Suppressor macrophage treated with lipopolysaccharide for 4 hours (primary cell): Measurements from ENCODE around the gene TIA1.
"Not testable (repeated sequence)": the region's sequence is repeated elsewhere in the genome, so short reads cannot be mapped to it uniquely, and the experiment has no call there.

Experiments used
- DNase-seq: peaks from one replicate; pipeline ENCODE4 v3.0.0-alpha.2; 2020

TIA1 gene, protein sequence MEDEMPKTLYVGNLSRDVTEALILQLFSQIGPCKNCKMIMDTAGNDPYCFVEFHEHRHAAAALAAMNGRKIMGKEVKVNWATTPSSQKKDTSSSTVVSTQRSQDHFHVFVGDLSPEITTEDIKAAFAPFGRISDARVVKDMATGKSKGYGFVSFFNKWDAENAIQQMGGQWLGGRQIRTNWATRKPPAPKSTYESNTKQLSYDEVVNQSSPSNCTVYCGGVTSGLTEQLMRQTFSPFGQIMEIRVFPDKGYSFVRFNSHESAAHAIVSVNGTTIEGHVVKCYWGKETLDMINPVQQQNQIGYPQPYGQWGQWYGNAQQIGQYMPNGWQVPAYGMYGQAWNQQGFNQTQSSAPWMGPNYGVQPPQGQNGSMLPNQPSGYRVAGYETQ

DNA sequence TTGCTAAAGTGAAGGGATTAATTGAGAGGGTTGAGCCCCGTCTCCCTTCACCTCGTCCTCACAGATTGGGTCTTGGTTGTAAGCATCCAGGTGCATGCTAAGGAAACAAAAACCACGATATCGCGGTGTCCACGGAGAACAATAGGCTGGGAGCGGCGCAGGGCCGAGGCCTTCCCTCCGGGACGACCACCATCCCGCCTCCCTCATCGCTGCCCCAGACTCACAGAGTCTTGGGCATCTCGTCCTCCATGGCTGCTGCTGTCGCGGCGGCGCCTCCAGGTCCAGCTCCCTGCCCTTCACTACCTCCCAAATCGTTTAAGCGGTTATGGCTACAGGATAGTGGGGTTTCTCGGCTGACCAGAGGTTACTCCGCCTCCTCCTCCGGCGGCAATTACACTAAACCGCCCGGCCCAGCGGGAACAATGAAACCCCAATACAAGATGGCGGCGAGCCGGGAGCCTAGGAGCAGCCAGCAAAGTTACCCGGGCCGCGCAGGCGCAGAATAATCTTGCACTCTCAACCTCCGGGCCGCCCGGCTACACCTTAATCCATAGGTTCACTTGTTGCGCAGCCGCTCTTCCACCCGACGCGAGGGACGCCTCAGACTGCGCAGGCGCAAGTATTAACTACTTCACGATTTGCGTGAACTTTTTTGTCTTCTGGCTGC is at the start of gene TIA1:
Gene TIA1, minus strand, starts transcription at position 448 of the 667 bp plus-strand sequence. Its CDS starts 198 bp downstream, at position 250.
- DNase-seq: peak; percentile 100

DNA sequence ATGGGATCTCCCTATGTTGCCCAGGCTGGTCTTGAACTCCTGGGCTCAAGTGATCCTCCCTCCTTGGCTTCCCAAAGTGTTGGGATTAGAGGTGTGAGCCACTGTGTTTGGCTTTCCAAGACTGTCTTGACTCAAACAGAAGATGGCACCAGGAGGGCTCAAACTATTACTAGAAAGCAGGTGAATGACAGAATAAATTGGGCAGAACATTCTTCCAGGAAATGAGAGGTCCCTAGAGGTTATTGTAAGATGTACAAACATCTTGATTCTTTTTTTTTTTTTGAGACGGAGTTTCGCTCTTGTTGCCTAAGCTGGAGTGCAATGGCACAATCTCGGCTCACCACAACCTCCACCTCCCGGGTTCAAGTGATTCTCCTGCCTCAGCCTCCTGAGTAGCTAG is 49.4 kb upstream of the TIA1 start:
- DNase-seq: not testable (repeated sequence)

DNA sequence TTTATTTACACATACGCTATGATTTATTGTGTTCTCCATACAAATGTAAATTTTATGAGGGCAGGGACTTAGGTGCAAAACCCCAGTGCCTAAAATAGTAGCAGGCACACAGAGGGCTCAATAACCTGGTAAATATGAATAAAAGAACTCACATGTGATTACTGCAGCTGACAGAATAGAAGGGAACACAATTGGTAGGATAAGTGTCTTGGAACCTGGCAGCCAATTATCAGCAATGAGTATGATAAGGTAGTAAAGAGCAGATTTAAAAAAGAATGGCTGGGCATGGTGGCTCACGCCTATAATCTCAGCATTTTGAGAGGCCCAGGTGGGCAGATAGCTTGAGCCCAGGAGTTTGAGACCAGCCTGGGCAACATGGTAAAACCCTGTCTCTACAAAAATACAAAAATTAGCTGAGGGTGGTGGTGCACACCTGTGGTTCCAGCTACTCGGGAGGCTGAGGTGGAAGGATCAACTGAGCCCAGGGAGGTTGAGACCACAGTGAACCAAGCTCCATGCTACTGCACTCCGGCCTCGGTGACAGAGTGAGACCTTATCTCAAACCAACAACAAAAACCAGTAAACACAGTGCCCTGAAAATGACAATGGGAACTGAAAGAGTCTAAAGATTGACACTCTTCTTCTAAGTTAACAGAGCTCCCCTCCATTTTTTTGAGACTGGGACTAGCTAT is 35.2 kb upstream of the TIA1 start:
- no peak for DNase-seq

DNA sequence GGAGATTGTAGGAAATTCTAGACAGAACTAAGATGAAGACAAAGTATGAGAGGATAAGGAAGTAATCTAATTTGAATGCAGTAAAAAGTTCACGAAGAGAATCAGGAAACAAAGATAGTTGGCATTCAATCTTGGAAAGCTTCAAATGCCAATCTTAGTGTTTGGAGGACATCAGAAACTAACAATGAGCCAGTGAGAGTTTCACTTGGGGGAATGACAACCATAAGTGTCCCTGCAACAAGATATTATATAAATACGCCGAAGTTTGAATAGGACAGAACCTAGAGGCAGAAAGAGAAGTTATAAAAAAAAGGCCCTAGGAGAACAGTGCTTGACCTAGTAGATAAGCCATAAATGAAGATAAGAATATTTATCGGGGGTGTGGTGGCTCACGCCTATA is 34.0 kb upstream of the TIA1 start:
- no peak for DNase-seq

DNA sequence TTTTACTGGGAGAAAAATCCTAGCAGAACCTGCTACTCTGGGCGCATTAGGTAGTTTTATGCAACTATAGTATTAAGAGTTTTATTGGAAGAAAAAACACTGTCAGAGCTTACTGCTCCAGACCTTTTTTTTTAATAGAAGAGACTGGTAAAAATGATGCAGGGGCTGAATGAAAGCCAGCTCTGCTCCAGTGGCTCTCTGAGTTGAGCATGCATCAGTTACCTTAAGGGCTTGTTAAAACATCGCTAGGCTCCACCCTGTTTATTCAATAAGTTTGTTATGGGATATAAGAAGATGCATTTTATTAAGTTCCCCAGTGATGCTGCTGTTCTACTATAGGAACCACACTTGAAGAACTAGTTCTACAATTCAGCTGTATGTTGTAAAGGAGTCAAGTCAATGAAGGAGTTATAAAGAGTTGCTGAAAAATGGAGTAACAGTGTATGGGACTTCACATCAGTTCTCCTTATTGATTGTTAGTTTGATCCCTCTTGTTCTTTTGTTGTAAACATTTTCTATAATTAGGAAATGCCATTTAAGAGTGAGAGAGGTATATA is 31.9 kb upstream of the TIA1 start:
- DNase-seq: no peak

DNA sequence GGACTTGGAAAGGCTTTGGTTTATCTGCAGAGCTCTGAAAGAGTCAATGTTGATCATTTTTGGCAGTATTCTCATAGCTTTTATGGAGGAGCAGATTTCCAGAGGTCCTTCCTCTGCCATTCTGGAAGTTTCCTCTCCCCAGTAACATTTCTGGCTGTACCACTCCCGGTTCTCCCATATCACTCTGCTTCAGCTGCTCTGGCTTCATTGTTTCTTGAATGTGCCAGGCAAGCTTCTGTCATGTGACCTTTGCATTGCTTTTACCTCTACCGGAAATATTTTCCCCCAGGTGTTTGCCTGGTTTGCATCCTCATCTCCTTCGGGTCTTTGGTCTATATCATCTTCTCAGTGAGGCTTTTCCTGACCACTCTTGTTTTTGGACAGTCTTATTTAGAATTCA is 21.9 kb upstream of the TIA1 start:
- DNase-seq: no peak

DNA sequence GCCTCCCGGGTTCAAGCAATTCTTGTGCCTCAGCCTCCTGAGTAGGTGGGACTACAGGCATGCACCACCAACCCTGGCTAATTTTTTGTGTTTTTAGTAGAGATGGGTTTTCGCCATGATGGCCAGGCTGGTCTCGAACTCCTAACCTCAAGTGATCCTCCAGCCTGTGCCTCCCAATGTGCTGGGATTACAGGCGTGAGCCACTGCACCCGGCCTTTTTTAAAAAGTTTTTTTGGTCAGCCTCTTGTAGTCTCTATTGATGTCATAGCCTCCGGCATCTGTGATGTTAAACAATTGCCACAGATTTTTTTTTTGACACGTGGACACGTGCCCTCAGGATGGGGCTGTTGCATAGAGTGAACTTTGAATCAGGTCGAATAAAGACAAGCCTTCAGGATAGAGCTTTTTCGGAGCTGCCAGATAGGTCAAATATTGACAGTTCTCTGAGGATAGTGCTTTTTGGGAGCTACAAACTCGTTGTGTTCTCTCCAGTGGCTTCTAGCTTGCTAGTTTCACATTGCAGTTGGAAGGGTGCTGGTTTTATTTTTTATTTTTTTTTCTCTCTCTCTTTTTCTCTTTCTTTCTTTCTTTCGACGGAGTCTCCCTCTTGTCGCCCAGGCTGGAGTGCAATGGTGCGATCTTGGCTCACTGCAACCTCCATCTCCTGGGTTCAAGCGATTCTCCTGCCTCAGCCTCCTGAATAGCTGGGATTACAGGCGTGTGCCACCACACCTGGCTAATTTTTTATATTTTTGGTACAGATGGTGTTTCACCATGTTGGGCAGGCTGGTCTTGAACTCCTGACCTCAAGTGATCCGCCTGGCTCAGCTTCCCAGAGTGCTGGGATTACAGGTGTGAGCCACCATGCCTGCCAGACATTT is 21.2 kb upstream of the TIA1 start:
- DNase-seq: not testable (repeated sequence)

DNA sequence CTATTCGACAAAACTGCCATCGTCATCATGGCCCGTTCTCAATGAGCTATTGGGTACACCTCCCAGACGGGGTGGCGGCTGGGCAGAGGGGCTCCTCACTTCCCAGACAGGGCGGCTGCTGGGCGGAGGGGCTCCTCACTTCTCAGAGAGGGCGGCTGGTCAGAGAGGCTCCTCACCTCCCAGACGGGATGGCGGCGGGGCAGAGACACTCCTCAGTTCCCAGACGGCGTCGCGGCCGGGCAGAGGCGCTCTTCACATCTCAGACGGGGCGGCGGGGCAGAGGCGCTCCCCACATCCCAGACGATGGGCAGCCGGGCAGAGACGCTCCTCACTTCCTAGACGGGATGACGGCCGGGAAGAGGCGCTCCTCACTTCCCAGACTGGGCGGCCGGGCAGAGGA is 18.5 kb upstream of the TIA1 start:
- DNase-seq: not testable (repeated sequence)

DNA sequence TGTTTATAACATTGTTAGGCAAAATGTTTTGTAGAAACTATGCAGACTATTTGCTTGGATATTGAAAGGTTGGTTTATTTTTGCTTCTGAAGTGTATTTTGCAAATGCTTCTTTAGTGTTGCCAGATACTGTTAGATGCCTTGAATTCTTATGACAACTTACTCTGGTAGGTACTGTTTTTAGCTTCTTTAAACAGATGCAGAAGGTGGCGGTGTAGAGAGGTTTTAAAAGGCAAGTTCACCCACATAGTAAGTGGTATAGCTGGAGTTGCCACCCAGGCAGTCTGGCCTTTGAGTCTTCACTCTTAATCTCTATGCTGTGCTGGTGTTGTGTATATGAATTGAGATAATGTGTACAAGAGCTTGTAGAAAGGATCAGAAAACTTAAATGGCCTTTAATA is 13.1 kb upstream of the TIA1 start:
- no peak for DNase-seq

DNA sequence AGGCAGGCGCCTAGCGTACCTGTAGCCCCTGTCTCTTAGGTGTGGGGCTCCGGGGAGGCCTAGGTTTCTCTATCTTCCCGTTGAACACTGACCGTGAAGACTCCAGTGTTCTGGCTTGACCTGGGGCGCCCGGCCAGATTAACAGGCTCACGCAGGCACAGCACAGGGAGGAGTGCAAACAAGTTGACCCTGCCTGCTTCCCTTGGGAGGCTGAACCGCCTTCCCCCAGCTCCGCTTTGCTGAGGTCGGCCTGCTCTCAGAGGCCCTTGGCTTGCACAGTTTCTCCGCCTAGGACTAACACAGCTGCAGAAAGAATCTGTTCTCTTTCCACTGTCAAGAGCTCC is 10.1 kb upstream of the TIA1 start:
- DNase-seq: no peak

DNA sequence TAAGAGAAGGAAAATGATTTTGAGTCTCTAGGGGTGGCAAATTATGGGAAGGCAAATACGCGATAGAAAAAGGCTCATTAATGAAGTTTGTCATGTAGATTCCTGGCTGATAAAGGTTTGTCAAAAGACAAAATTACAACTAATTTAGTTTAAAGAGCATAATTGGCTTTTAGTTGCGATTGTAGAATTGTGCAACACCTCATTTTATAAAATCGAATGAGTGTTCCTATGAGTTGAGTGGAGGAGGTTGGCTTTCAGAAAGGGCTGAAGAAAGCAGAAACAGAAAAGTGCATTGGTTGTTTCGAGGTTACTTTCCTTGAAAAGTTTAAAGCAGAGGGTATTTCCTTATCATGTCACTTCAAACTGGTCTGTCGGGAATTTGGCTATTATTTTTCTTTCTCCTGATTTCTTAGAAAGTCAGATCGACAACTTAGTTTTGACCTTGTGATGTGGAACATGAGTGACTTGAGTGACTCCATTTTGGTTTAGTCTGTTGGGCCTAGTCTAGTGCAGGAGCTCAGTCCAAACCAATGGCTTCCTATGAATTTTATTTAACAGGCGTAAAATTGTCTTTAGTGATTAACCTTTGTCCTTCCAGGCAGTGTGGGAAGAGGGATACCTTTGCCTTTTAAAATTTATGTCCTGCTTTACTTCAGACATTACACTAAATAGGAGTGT is 7.3 kb upstream of the TIA1 start:
- DNase-seq: no peak

DNA sequence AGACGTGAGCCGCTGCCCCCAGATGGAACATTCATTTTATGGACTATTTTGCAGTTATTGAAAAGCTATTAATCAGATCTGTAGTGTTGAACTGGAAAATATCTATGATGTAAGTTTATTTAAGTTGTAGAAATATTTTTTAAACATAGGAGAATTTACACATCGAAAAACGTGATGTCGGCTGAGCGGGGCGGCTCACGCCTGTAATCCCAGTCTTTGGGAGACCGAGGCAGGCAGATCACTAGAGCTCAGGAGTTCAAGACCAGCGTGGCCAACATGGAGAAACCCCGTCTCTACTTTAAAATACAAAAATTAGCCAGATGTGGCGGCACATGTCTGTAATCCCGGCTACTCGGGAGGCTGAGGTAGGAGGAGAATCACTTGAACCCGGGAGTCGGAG is 2.0 kb upstream of the TIA1 start:
- no peak for DNase-seq

DNA sequence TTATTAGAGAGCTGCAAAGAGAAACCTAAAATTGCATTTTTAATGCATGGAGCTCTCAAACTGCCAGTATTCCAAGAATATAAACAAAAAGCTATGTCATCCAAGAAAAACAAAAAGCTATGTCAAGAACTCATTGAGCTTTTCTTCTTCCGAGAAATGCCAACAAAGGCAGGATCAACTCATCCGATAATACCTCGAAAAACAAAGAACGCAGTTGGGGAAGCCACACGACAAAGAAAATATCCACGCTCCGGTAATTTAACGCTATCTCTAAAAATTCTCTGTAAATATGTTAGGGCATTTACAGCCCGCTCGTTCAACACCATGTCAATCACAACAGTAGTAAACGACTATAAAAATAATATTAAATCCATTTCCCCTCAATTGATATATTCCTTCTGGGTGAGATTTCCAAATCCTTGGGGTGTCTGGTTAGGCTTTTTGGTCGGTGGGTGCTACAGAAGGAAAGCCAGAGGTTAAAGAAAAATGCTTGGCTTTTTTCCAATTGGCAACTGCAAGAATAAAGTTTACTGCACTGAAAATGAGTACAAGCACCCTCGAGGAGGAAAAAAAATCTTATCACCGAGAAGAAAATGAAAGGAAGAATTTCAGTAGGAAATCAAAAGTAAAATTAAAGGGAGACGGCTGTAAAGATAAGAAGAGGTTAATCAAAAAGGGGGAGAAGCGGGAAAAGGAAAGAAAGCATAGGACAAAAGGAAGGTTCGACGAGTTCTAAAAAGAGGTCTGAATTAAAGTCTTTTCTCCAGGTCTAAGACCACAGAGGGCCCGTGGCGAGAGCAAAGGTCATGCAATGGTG is 856 bp downstream of the TIA1 start:
- peak; percentile 60 for DNase-seq

DNA sequence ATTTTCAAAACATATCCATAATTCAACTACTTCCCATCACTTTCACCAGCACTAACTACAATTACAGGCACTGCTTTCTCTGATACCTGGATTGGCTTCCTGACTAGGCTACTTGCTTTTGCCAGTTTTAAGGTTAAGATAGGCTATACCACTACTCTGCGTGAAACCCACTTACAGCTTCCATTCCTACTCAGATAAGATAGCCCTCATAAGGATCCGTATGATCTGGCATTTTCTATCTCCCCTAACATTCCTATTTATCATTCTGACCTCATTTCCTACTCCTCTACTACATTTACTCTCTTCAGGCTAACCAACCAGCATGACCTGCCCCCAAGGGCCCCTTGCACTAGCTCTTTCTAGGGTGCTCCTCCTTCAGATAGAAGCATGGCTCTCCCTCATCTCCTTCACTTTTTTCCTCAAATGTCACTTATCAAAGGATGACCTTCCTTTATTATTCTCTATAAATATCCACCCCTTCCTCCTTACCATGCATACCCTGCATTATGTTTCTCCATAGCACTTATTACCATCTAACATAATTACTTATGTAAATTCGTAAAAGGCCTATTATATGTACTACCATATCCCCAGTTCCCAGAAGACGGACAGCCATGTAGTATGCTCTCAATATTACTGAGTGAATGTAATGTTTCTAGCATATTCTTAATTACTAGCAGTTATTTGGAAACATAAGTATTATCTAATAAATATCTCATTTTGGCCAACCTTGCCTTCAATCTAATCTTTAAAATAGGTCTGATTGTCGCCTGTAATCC is 4.4 kb downstream of the TIA1 start:
- no peak for DNase-seq

DNA sequence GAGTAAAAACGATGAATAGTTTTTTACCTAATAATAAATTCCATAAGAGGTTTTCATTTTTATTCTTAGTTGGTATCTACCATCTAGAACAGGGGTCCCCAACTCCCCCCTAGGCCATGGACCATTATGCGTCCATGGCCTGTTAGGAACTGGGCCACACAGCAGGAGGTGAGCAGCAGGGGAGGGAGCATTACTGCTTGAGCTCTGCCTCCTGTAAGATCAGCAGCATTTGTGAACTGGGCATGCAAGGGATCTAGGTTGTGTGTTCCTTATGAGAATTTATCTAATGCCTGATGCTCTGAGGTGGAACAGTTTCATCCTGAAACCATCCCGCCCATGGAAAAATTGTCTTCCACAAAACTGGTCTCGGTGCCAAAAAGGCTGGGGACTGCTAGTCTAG is 5.9 kb downstream of the TIA1 start:
- DNase-seq: no peak

DNA sequence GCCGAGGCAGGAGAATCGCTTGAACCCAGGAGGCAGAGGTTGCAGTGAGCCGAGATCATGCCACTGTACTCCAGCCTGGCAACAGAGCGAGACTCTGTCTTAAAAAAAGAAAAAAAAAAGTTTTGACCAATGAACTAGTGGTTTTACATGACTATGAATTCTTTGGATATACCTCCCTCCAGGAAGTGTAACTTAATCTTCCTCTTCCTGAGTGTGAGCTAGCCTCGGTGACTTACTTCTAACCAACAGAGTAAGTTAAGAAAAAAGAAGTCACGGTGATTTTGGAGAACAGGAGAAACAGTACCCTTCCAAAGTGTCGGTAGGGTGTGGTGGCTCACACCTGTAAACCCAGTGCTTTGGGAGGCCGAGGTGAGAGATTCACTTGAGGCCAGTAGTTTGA is 7.1 kb downstream of the TIA1 start:
- no peak for DNase-seq

DNA sequence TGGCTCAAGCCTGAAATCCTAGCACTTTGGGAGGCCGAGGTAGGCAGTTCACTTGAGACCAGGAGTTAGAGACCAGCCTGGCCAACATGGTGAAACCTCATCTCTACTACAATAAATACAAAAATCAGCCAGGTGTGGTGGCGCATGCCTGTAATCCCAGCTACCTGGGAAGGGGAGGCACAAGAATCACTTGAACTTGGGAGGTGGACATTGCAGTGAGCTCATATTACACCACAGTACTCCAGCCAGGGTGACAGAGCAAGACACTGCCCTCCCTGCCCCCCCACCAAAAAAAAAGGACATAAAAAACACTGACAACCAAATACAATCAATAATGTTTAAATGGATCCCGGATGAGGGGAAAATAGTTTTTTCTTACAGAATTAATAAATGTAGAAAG is 7.8 kb downstream of the TIA1 start:
- DNase-seq: no peak

DNA sequence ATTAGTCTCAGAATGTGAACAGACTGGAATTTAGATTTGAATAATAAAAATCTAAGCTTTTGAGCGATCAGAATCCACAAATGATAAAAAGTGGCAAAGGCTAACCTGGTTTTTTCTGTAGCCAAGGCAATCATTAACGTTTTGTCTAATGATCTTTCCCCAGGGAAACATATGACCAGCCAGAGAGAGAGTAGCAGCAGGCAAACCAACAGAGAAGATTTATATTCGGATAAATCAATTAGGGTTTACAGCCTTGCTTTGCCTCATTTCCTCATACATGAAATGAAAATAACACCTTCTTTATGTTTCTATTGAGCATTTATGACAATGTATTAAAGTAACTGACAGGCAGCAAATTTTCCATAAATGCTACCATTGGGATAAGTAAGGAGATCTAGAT is 14.5 kb downstream of the TIA1 start:
- no peak for DNase-seq

DNA sequence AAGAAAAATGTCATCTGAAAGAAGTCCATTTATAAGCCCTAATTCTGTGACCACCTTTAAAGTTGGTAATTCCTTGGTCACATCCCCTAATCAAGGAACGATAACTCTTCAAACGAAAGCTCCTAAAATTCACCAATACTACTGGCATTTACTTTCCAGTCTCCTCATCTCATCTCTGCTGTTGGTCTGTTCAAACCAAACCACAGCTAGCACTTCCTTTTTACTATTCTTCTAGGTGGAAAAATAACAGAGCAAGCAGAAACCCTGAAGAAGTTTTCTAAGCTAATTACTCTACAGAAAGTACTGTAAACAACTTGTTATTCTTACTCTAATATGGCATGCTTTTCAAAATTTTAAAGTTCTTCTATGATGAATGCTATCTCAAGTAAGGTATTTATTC is 21.6 kb downstream of the TIA1 start:
- DNase-seq: no peak

DNA sequence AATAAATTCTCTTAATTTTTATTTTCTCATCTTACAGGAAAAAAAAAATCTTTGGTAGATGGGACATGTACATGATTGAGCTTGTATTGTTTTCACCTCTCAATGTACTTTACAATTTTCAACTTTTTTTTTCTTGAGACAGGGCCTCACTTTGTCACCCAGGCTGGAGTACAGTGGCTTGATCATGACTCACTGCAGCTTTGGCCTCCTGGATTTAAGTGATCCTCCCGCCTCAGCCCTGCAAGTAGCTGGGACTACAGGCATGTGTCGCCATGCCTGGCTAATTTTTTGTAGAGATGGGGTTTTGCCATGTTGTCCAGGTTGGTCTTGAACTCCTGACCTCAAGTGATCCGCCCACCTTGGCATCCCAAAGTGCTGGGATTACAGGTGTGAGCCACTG is 25.1 kb downstream of the TIA1 start:
- not testable (repeated sequence) for DNase-seq
